HG02763 (cell line): ENCODE data around the gene PTS.

Experiments used
- ATAC-seq: cut with Tn5 transposase; IDR thresholded peaks from one replicate; pipeline ENCODE4 v1.9.1; 2021; ENCODE audit warnings: mild to moderate bottlenecking, moderate library complexity; ENCODE audit not compliant: unreplicated experiment

The PTS gene

GRCh38 chr11:112260490-112260889 is 34.3 kb downstream of the PTS start, which contains the start of gene PLET1:
Gene PLET1 (minus strand): TSS chr11:112260860. CDS start chr11:112260589, 271 bp downstream.
- no peak for ATAC-seq

GRCh38 chr11:112265659-112266409 is 39.6 kb downstream of the PTS start:
- ATAC-seq, result no peak

GRCh38 chr11:112266410-112266778 is 40.2 kb downstream of the PTS start:
- no peak for ATAC-seq

GRCh38 chr11:112267188-112267591 is 41.0 kb downstream of the PTS start:
- ATAC-seq, result no peak

- ATAC-seq, result no peak
Observed at GRCh38 chr11:112268406-112268805, 42.2 kb downstream of the PTS start.

GRCh38 chr11:112269139-112269538 is 42.9 kb downstream of the PTS start:
- no peak for ATAC-seq

GRCh38 chr11:112270551-112271180 is 44.4 kb downstream of the PTS start:
- no peak for ATAC-seq

GRCh38 chr11:112271242-112271641 is 45.0 kb downstream of the PTS start:
- no peak for ATAC-seq

GRCh38 chr11:112273066-112273465 is 46.8 kb downstream of the PTS start:
- no peak for ATAC-seq

GRCh38 chr11:112274007-112274783 is 48.0 kb downstream of the PTS start:
- no peak for ATAC-seq

GRCh38 chr11:112277029-112277428 is 50.8 kb downstream of the PTS start:
- no peak for ATAC-seq

- ATAC-seq, result no peak
Observed at GRCh38 chr11:112277941-112278340, 51.7 kb downstream of the PTS start.

GRCh38 chr11:112278803-112279202 is 52.6 kb downstream of the PTS start:
- no peak for ATAC-seq

- ATAC-seq, result peak; percentile 39
Observed at GRCh38 chr11:112279901-112280267, 53.7 kb downstream of the PTS start.

- ATAC-seq, result peak; percentile 55
Observed at GRCh38 chr11:112280268-112281126, 54.3 kb downstream of the PTS start.

GRCh38 chr11:112281726-112282125 is 55.5 kb downstream of the PTS start:
- ATAC-seq, result no peak
